K562 (cell line): ENCODE data around the gene USP11. TPM values are rescaled to one million over a fixed set of nuclear protein-coding genes. Genes with fewer than 3 reads are reported as not detected.

Source experiments
- ATF7 ChIP-seq: fragments of 450-650 bp; IDR thresholded peaks from 2 replicates; pipeline ENCODE4 v1.7.1; 2014; ENCODE audit warnings: mild to moderate bottlenecking, moderate library complexity
- DLX4 ChIP-seq: fragments of 250-450 bp; sonication (Bioruptor Pico); IDR thresholded peaks from 2 replicates; pipeline ENCODE4 v1.6.1; 2021; ENCODE audit warnings: mild to moderate bottlenecking
- E2F1 ChIP-seq: sonication (generic); formaldehyde crosslinking; IDR thresholded peaks from 2 replicates; pipeline ENCODE4 v1.8.1; 2023; ENCODE audit warnings: mild to moderate bottlenecking, missing genetic modification reagents, moderate library complexity
- HBP1 ChIP-seq: fragments of 450-650 bp; formaldehyde crosslinking; IDR thresholded peaks from 2 replicates; pipeline ENCODE4 v1.4.0; 2022; ENCODE audit warnings: missing genetic modification characterization
- KAT8 ChIP-seq: fragments of 450-650 bp; IDR thresholded peaks from 2 replicates; pipeline ENCODE4 v1.6.1; 2016; ENCODE audit warnings: low read depth, mild to moderate bottlenecking
- NR2C2 ChIP-seq, 2 experiments: fragments of 200-800 bp in 1 of 2; sonication (Bioruptor generic) in 1 of 2; sonication (generic) in 1 of 2; formaldehyde crosslinking in 1 of 2; IDR thresholded peaks; 2 replicates each; pipeline versions ENCODE4 v1.6.1 to v1.8.0; 2016 to 2022; ENCODE audit warnings: mild to moderate bottlenecking in 1 of 2, missing compliant biosample characterization in 1 of 2, missing genetic modification characterization in 1 of 2, missing genetic modification reagents in 1 of 2
- SFPQ ChIP-seq: fragments of 200-400 bp; formaldehyde crosslinking; IDR thresholded peaks from 2 replicates; pipeline ENCODE4 v1.6.1; 2017; ENCODE audit warnings: mild to moderate bottlenecking, low read depth, low read length, moderate library complexity
- SMARCA4 ChIP-seq: fragments of 450-650 bp; IDR thresholded peaks from 2 replicates; pipeline ENCODE4 v1.6.1; 2016
- TCFL5 ChIP-seq: fragments of 250-450 bp; sonication (Bioruptor Pico); conservative IDR thresholded peaks from 2 replicates; pipeline ENCODE4 v1.6.1; 2021; ENCODE audit warnings: mild to moderate bottlenecking, moderate library complexity, matching md5 sums
- U2AF1 ChIP-seq: fragments of 200-400 bp; formaldehyde crosslinking; optimal IDR thresholded peaks from 2 replicates; pipeline ENCODE3; 2017; ENCODE audit warnings: mild to moderate bottlenecking, low read depth, low read length, moderate library complexity
- ZBED1 ChIP-seq: IDR thresholded peaks from 2 replicates; pipeline ENCODE4 v1.6.1; 2014
- ZNF197 ChIP-seq: fragments of 200-800 bp; sonication (Bioruptor generic); IDR thresholded peaks from 2 replicates; pipeline ENCODE4 v1.6.1; 2016; ENCODE audit warnings: low read depth, missing genetic modification characterization, missing compliant biosample characterization
- ZNF318 ChIP-seq, 2 experiments: fragments of 450-650 bp; IDR thresholded peaks; 2 replicates each; pipeline ENCODE4 v1.6.1; 2016; ENCODE audit warnings: mild to moderate bottlenecking in 2 of 2, borderline replicate concordance in 1 of 2, low read depth in 1 of 2, moderate library complexity in 1 of 2
- polyA plus RNA-seq, 8 experiments: library from polyadenylated mRNA; depleted of rRNA in 4 of 8; stranded (reverse) in 5 of 8; unstranded in 3 of 8; fragments of >200 nt; fragmentation: Nextera tagmentation in 2 of 8; fragmentation: Illumina TruSeq in 1 of 8; extraction: Ambion mirVana in 2 of 8; extraction: Trizol in 1 of 8; gene quantifications; 2 replicates each; pipeline versions ENCODE4 v1.2.1 to v1.2.3, GENCODE V29; 2011 to 2014; ENCODE audit warnings: inconsistent platforms in 1 of 8, missing spikeins in 1 of 8
- total RNA-seq, 7 experiments: library from RNA; depleted of rRNA in 6 of 7; stranded (reverse); fragments of >200 nt in 6 of 7; fragmentation: Illumina TruSeq in 2 of 7; extraction: Trizol in 2 of 7; gene quantifications; 2 replicates each; pipeline versions ENCODE4 v1.2.1 to v1.2.3, GENCODE V29; 2011 to 2021; ENCODE audit warnings: low replicate concordance in 1 of 7

Gene USP11
- total and polyA plus RNA-seq, 9 of the 15 experiments (the other 6 are each of a cell fraction or from before 2014, with no cell fraction given), result 2.5 to 29.0 (median 11.7) TPM

GRCh38 chrX:47193475-47194193 lies 39.2 kb upstream of the USP11 start, which contains the start of gene UBA1 (continued):
- TF ChIP-seq SFPQ (no peak), TCFL5 (CRISPR knock-in tag) (no peak), U2AF1 (no peak), HBP1 (CRISPR knock-in tag) (no peak), ATF7 (peak; percentile 81; the same call in 1 of the 2 replicates), SMARCA4 (no peak), E2F1 (no peak), NR2C2 (CRISPR knock-in tag; IDR thresholded peaks at IDR 0.05) (no peak), NR2C2 (tag; IDR thresholded peaks at IDR 0.05) (peak; percentile 33; the same call in 1 of the 2 replicates), ZNF197 (CRISPR knock-in tag) (no peak), DLX4 (CRISPR knock-in tag) (no peak), ZBED1 (no peak), KAT8 (no peak; the same call in 1 of the 2 replicates), ZNF318 (IDR thresholded peaks at IDR 0.05; ENCODE audit: borderline replicate concordance in 1 of 2, low read depth in 1 of 2) (no peak)
